G401 (cell line): ENCODE results near the gene EXOC2. TPM values are rescaled to one million over a fixed set of nuclear protein-coding genes. Genes with fewer than 3 reads are reported as not detected.
"Not testable (repeated sequence)": the region's sequence is repeated elsewhere in the genome, so short reads cannot be mapped to it uniquely, and the experiment has no call there.

Experiments
- DNase-seq: peaks from one replicate; pipeline ENCODE4 v3.0.0-alpha.2; 2015; ENCODE audit warnings: low spot score
- in situ Hi-C: cut with HindIII; loops from 2 replicates; pipeline ENCODE4 v1.10.0; 2016; ENCODE audit warnings: low sequenced_read_pairs, mixed read lengths
- total RNA-seq: library from RNA; depleted of rRNA; stranded (reverse); fragments of >200 nt; shearing (Covaris generic); gene quantifications from 2 replicates; pipeline ENCODE4 v1.2.3, GENCODE V29; 2014

EXOC2 gene
- total RNA-seq, 1 experiment from 2014 or later, result 36.7 TPM

DNA sequence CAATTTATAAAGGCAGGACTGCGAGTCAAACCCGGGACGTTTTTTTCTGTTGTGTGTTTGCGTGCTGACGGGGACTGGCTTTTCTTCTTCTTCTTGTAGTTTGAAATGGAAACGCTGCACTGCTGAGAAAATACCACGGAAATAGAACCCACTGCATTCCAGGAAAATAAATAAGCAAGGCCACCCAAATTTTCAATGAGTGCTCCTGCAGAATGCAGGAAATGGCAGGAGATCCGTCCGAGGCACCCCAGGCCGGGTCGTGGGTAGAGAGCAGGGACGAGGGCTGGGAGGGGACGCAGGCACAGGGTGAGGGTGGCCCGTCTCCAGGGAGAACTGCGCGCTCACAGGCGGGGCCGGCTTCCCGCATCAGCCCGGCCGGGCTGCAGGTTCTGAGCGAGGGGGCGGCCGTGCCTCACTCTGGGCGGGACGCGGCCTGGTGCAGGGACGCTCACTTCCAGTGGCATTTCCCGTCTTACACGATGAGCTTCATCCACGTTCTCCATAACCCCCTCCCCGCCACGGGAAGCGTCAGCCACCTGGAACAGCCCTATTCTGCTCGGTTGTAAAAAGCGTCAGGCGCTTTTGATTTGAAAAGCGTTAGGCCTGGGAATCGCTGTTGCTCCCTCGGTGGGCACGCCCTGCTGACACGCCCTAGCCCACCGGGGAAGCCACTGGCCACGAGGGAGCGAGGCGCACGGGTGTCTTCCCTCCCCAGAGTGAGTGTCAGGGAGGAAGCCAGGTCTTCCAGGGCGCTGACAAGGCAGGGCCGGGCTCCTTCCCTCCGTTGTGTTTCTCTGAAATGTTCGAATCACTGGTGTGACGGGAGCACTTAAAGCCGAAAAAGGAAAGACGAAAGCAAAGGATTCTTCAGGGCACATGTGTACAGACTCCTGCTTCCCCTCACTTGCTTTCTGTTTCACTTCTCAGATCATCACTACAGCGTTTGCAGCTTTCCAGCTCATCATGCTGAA is 17.9 kb upstream of the EXOC2 start:
- peak; percentile 44 for DNase-seq
- in situ Hi-C loops, result no loop called here

DNA sequence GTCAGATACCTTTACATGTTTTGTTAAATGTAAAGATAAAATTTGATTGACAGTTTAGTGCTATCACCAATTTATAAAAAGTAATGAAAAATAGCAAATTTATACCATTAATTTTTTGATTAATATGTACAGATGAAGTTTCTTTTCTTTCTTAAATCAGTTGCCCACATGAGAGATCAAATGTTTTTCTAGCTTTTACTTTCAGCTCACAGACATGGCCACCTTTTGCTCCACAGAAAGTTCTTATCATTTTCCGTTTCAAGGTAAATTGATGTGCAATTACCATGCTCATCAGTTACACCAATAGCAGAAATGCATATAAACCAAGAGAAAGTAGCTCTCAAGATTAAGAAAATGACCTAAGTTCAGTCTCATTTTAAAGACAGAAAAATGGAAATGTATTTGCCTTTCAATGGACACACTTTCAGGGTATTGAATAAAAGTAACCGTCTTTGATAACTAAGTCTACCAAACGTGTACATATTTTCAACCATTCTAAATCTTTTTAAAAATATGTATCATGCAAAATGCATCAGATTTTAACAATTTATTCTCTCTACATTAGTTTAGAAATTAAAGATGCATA is 16.6 kb upstream of the EXOC2 start:
- in situ Hi-C loops, result no loop called here
- no peak for DNase-seq

DNA sequence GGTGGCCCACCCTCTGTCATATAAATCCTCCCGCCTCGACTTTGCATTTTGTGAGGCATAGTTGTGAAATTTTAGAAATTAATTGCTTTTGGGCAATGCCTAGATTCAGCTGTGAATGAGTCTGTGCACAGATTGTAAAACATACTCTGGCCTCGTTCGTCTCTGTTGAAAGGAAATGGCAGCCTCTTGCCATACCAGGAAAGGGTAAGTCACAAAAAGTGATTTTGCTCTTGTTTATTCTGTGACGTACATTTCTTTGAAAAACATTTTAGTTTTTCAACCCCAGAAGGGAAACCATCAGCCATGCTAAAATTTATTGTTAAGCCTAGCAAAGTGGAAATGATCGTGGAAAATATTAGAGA is 15.3 kb upstream of the EXOC2 start:
- in situ Hi-C loops, result no loop called here
- DNase-seq, result no peak

DNA sequence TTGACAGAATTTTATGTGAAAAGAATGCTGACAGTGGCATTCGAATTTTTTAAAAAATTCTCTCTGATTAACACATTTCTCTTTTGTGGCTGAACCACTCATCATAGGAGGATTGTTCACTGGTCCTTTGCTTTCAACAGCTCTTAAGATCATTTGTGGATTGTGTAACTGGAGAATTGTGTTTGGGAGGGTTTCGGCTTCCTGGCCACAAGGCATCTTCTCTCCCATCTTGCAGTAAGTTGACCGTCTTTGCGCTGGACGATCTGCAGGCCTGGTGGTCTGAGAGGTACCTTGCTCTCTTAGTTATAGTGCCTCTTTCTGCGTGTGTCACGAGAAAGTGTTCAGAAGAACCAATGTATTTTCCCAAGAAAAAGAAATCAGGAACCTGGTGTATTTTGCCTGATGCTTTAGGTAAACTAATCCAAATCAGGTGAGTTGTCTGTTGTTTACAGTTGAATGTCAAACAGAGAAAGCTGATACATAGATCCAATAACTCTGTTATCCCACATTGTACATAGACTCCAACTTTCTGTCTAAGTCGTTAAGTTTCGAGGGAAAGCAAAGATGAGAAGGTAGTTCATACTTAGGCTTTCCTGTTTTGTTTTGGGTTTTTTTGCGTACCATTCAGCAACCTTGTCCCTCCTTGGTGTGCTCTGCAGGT is 14.8 kb upstream of the EXOC2 start:
- DNase-seq, result no peak
- in situ Hi-C loops, result no loop called here

DNA sequence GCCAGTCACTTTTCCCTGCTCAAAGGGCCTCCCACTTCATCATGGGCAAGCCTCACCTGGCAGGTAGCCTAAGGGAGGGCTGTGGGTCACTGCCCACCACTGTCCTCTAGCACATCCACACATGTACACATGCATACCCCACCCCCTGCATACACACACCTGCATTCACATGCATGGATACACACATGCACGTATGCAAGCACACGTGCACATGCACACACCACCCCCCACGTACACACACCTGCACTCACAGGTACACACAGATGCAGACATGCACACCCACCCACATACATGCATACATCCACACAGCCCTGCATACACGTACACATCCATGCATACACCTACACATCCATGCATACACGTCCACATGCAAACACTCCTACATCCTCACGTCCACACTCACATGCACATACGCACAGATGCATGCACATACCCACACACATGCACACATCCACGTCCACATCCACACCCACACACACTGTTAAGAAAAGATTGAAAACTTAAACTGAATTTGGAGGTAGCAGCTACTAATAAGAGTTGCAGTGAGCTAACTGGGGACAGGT is 14.0 kb upstream of the EXOC2 start:
- DNase-seq, result no peak

DNA sequence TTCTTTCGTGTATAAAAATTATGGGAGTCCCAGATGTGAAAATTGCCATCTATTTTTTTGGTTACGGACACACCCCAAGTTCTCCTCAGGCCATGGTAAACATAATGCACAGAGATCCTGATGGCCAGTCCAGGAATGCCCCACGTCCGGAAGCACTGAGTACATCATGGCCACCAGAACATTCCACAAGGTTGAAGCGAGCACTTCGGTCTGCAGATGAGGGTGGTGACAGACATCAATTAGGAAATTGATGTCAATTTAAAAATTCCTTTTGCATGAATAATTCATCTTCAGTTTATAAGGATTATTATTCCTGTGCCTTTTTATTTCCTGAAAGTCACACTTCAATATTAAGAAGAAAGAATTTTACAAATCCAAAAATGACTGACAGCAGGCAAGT is 13.2 kb upstream of the EXOC2 start:
- in situ Hi-C loops, result no loop called here
- no peak for DNase-seq

More for the DNA sequence above, 14.0 kb upstream of the EXOC2 start:
- in situ Hi-C loops, result no loop called here

DNA sequence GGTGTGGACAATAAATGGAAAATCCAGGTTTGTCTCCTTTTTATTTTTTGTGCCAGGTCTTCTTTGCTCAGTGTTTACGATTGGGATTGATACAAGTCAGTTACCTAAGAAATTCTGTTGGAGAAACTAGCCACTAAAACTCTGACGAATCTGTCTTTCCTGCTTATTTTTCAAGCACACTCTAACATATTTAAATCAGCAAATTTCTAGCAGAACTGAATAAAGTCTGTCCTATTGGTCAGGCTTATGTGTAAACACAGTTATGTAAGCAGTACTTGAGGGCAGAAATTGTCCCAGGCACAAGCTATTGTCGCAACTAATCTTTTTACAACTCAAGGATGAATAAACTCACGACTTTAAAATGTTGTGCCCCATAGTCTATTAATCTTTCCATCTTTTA is 12.1 kb upstream of the EXOC2 start:
- in situ Hi-C loops, result no loop called here

DNA sequence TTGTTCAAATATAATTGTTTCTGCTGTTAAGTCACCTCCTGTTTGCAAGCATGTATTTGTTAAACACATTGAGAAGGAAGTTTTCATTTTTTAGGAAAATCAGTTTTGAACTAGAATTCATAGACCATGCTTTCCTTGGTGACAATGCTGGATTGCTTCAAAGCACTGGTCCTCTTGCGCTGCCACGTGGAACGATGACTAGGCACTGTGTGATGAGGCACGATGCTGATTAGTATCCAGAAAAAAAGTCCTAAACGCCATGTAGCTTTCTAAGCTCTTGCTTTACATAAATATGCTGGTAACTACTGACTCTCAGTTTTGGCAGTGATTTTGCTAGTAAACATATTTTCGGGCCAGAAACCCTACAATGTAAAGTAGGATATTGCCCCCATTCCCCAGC is 11.1 kb upstream of the EXOC2 start:
- DNase-seq, result no peak
- in situ Hi-C loops, result no loop called here

More for the DNA sequence above, 12.1 kb upstream of the EXOC2 start:
- no peak for DNase-seq

DNA sequence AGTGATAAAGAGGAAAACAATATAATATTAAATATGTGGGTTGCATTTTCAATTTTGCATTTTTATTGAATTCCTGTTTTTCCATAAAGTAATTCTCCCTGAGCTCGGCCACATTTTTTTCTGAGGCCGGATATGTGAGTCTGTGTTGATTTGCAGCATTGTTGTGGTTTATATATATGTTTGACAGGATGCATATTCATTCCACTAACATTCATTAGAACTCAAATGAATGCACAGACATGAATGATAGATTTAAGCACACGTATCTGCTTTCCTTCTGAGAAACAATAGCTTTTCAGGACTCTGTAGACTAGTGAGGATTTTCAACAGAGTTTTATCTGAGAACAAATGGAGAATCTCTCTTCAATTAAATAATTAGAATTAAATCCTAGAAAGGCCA is 10.6 kb upstream of the EXOC2 start:
- in situ Hi-C loops, result no loop called here
- DNase-seq, result no peak

DNA sequence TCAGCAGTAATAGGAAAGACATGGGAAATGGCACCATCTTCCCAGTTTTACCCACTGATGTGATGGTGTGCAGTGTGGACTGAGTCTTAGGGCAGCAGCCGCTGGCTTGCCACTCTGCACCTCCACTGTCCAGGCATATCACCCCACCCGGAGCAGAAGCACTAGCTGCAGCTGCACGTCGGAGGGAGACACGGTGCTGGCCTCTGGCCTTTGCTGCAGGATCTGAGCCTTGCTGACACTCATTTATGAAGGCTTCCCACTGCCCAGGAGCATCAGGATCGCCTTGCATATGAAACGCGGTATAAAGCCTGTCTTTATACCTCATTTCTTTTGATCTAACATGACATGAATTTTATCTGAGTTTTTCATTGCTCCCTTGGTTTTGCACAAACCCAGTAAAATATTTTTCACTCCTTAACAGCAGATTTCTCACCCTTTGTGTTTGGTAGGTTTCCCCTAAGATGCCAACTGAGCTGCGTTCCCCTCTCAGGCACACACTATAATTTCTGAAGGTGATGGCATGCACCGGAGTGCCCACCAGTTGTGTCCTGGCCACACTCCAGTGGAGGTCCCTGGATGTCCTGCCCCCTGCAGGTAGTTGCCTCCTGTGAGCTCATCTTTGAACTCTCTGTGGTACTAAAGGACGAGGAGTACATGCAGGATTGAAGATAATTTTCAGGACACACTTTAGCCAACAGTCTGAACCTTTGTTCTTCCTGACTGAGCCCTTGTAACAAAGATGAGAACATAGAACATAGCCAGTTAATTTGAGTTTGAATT is 9.0 kb upstream of the EXOC2 start:
- in situ Hi-C loops, result no loop called here
- no peak for DNase-seq

DNA sequence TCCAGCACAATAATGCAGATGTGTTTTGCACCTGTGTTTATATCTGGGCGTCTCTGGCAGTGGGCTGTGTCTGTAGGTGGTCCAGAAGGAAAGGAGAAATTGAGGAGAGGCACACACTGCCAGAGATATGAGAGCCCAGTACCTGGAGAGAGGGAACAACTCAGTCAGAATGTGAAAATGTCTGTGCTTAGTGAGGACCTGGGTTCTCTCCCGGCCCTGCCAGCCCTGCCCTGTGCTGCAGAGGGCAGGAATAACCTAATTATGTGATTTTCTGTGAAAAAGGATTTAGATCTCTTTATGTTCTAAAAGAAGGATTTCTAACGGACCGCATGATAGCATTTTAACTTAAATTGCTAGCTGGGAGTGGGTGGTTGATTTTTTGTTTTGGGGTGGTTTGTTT is 8.3 kb upstream of the EXOC2 start:
- no peak for DNase-seq
- in situ Hi-C loops, result no loop called here

DNA sequence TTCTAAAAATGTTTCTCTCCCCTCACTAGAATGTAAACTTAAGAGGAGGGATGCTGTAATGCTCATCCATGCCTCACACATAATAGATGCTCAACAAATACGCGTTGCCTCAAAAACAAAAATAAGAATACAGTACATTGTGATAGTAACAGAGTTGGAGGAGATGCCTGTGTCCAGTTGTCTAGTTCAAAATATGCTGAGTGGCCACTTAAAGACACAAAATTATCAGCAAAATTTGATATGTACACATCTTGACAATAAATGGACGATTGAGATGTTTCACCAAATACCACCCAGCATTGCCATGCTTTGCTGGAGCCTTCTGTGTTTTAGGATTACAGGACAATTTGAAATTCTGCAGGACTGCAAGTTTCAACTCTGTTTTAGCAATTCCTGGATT is 7.6 kb upstream of the EXOC2 start:
- DNase-seq, result no peak
- in situ Hi-C loops, result no loop called here

DNA sequence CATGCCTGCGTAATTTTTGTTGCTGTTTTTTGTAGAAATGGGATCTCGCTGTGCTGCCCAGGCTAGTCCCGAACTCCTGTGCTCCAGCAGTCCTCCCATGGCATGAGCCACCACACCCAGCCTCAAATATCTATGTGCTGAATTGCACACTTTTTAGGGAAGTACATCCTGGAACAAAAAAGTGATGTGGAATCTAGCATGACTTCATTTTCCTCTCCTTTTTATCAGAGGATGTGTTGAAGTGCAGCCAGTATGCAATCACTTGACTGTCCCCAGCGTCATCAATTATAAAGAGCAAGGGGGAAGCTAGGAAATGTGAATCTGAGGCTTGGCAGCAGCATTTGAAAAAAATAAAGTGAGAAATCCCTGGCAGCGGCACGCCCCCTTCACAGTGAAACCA is 6.4 kb upstream of the EXOC2 start:
- in situ Hi-C loops, result no loop called here
- no peak for DNase-seq

DNA sequence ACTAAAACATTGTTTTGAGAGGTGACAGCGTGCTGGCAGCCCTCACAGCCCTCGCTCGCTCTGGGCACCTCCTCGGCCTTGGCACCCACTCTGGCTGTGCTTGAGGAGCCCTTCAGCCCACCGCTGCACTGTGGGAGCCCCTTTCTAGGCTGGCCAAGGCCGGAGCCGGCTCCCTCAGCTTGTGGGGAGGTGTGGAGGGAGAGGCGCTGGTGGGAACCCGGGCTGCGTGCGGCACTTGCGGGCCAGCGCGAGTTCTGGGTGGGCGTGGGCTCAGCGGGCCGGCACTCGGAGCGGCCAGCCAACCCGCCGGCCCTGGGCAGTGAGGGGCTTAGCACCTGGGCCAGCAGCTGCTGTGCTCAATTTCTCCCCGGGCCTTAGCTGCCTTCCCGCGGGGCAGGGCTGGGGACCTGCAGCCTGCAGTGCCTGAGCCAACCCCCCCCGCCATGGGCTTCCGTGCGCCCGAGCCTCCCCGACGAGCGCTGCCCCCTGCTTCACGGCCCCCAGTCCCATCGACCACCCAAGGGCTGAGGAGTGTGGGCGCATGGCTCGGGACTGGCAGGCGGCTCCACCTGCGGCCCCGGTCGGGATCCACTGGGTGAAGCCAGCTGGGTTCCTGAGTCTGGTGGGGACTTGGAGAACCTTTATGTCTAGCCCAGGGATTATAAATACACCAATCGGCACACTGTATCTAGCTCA is 1.6 kb upstream of the EXOC2 start:
- in situ Hi-C loops, DNase-seq: not testable (repeated sequence)

DNA sequence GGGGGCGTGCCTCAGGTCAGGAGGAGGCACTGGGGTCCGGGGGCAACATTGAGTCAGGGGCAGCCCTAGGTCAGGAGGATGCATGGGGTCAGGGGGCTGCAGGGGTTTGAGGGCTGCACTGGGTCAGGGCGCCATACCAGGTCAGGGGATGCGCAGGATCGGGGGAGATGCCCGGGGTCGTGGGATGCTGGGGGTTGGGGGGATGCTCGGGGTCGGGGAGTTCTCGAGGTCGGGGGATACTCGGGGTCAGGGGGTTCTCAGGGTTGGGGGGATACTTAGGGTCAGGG is 727 bp upstream of the EXOC2 start:
- in situ Hi-C loops, result no loop called here
- no peak for DNase-seq

DNA sequence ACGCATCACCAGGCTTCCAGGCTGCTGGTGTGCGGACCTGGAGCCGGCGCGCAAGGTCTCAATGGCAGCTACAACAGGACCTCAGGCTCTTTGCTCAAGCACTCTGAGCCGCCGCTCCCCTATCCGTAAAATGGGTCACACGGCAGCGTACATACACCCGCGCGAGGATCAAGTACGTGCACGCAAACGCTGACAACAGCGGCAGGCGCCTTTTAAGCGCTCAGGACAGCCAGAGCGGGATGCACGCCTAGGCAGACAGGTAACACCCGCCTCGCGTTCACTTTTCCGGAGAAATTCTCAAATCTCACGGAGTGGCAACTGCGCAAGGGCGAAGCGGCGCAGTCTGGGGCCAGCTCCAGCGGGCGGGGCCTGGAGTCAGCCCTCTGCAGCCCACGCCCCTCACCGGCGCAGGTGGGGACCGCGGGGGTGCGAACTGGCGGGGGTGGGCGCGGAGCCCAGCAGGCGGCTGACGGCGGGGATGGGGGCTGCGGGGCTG is 535 bp downstream of the EXOC2 start:
- peak; percentile 70 for DNase-seq
- in situ Hi-C loops, result no loop called here

DNA sequence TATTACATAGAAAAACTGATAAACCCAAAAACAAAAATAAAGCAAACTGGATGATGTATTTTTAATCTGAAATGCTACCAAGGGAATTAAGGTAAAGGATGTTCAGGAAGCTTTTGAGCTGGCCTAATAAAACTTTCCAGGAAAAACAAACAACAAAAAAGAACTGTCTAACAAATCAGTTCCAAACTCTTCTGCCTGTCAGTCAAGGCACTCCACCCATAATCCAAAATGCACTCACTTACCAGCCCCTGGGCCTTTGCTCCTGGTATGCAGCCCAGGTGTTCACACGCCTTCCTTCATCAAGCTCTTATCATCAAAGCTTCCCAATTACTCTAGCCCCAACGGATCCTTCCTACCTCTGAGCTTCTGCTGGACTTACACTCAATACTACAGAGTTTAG is 3.7 kb downstream of the EXOC2 start:
- in situ Hi-C loops, result no loop called here
- no peak for DNase-seq

DNA sequence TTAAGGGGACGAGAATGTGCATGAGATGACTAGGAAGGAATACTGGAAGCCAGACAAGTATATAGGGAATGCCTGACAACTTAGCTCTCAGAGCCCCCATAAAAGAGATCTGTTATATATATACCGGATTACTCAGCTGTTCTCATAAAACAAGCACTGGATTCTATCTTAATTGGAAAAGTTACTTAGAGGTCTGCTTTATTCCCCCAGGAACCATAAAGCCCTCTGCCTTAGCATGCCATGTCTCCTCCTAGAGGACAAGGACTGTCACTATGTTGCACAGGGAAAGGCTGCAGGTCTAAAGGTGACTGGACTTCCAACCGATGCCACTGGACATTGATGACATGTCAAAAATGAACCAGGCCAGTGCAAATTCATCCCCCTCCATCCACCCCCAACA is 6.4 kb downstream of the EXOC2 start:
- in situ Hi-C loops, result no loop called here
- no peak for DNase-seq
